Neural cell (in vitro differentiated cells): ENCODE results near the gene AFG1L.
"Not testable (repeated sequence)": the region's sequence is repeated elsewhere in the genome, so short reads cannot be mapped to it uniquely, and the experiment has no call there.

Experiments used
- EP300 ChIP-seq: fragments of 450-650 bp; conservative IDR thresholded peaks from 2 replicates; pipeline ENCODE4 v1.6.1; 2014; ENCODE audit warnings: antibody characterized with exemption, mild to moderate bottlenecking, moderate library complexity; ENCODE audit not compliant: poor library complexity, severe bottlenecking
- EZH2 ChIP-seq: fragments of 200-600, 300-800 bp; shearing (Covaris generic), sonication (generic); IDR thresholded peaks from 2 replicates; pipeline ENCODE4 v1.6.1; 2014; ENCODE audit warnings: antibody characterized with exemption, low read length, borderline replicate concordance, mild to moderate bottlenecking; ENCODE audit not compliant: insufficient read depth, poor library complexity, severe bottlenecking
- MXI1 ChIP-seq: fragments of 450-650 bp; conservative IDR thresholded peaks from 2 replicates; pipeline ENCODE4 v1.6.1; 2014; ENCODE audit warnings: antibody characterized with exemption, mild to moderate bottlenecking; ENCODE audit not compliant: poor library complexity, severe bottlenecking
- POLR2AphosphoS5 ChIP-seq: IDR thresholded peaks from 2 replicates; pipeline ENCODE4 v1.6.1; 2012
- RAD21 ChIP-seq: fragments of 450-650 bp; conservative IDR thresholded peaks from 2 replicates; pipeline ENCODE4 v1.6.1; 2014; ENCODE audit warnings: antibody characterized with exemption, mild to moderate bottlenecking, moderate library complexity
- SMC3 ChIP-seq: fragments of 450-650 bp; conservative IDR thresholded peaks from 2 replicates; pipeline ENCODE4 v1.6.1; 2014; ENCODE audit warnings: antibody characterized with exemption, mild to moderate bottlenecking, moderate library complexity; ENCODE audit not compliant: poor library complexity
- TAF1 ChIP-seq: IDR thresholded peaks from 2 replicates; pipeline ENCODE4 v1.6.1; 2012; ENCODE audit warnings: low read depth
- TF ChIP-seq, protein P1 (sequence below): fragments of 450-650 bp; IDR thresholded peaks from 2 replicates; pipeline ENCODE4 v1.5.1; 2014; ENCODE audit warnings: antibody characterized with exemption, mild to moderate bottlenecking, moderate library complexity; ENCODE audit not compliant: poor library complexity, severe bottlenecking
- TF ChIP-seq, protein P2 (sequence below): IDR thresholded peaks from 2 replicates; pipeline ENCODE4 v1.6.1; 2012; ENCODE audit warnings: borderline replicate concordance

DNA sequence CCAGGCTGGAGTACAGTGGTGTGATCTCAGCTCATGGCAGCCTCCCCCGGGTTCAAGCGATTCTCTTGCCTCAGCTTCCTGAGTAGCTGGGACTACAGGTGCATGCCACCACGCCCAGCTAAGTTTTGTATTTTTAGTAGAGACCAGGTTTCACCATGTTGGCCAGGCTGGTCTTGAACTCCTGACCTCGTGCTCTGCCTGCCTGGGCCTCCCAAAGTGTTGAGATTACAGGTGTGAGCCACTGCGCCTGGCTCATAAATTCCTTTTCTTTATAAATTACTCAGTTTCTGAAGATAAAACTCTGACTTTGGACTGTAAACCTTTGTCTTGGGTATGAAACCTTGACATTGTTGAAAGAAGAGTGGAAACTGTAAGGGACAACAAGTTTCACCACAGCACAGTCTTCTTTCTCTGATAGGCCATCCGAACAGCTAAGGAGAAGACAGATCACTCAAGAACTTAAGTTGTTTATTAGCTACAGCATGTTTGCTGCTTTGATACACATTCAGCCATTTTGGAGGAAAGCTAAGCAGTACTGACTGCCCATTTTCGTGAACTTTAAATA lies 35.4 kb downstream of the AFG1L start:
- TF ChIP-seq, protein P1, sequence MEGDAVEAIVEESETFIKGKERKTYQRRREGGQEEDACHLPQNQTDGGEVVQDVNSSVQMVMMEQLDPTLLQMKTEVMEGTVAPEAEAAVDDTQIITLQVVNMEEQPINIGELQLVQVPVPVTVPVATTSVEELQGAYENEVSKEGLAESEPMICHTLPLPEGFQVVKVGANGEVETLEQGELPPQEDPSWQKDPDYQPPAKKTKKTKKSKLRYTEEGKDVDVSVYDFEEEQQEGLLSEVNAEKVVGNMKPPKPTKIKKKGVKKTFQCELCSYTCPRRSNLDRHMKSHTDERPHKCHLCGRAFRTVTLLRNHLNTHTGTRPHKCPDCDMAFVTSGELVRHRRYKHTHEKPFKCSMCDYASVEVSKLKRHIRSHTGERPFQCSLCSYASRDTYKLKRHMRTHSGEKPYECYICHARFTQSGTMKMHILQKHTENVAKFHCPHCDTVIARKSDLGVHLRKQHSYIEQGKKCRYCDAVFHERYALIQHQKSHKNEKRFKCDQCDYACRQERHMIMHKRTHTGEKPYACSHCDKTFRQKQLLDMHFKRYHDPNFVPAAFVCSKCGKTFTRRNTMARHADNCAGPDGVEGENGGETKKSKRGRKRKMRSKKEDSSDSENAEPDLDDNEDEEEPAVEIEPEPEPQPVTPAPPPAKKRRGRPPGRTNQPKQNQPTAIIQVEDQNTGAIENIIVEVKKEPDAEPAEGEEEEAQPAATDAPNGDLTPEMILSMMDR = not testable (repeated sequence)
- TF ChIP-seq RAD21, EP300, EZH2, TAF1, POLR2AphosphoS5, MXI1, SMC3: not testable (repeated sequence)
- TF ChIP-seq, protein P2, sequence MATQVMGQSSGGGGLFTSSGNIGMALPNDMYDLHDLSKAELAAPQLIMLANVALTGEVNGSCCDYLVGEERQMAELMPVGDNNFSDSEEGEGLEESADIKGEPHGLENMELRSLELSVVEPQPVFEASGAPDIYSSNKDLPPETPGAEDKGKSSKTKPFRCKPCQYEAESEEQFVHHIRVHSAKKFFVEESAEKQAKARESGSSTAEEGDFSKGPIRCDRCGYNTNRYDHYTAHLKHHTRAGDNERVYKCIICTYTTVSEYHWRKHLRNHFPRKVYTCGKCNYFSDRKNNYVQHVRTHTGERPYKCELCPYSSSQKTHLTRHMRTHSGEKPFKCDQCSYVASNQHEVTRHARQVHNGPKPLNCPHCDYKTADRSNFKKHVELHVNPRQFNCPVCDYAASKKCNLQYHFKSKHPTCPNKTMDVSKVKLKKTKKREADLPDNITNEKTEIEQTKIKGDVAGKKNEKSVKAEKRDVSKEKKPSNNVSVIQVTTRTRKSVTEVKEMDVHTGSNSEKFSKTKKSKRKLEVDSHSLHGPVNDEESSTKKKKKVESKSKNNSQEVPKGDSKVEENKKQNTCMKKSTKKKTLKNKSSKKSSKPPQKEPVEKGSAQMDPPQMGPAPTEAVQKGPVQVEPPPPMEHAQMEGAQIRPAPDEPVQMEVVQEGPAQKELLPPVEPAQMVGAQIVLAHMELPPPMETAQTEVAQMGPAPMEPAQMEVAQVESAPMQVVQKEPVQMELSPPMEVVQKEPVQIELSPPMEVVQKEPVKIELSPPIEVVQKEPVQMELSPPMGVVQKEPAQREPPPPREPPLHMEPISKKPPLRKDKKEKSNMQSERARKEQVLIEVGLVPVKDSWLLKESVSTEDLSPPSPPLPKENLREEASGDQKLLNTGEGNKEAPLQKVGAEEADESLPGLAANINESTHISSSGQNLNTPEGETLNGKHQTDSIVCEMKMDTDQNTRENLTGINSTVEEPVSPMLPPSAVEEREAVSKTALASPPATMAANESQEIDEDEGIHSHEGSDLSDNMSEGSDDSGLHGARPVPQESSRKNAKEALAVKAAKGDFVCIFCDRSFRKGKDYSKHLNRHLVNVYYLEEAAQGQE = not testable (repeated sequence)
